Posterior vena cava (tissue), 2 donors: ENCODE measurements around the gene ST6GALNAC6. TPM values are rescaled to one million over a fixed set of nuclear protein-coding genes. Genes with fewer than 3 reads are reported as not detected.

ENCODE experiments used
- microRNA-seq, 2 donors: library from miRNA; unstranded; fragments of <30 nt; microRNA quantifications; one replicate each; pipeline ENCODE4 v1.2.0, GENCODE V29; 2020 to 2021; ENCODE audit warnings: borderline microRNAs expressed in 2 of 2
- total RNA-seq, 2 donors: library from RNA; stranded (reverse); fragmentation: NEBNext Ultra II Directional; extraction: Animal tissue kit (Norgen Biotek cat#: 25700); gene quantifications; one replicate each; pipeline ENCODE4 v1.2.1, GENCODE V29; 2021
- donor health status: DM: yes; HTN: yes; CAD: no.
- donor health status: DM: yes; HTN: yes; CAD: no.

Gene ST6GALNAC6
- total RNA-seq, 2 donors from 2014 or later: 74.8 to 102 TPM

Small RNA genes lying within 50 kb of the gene (microRNA-seq; reads per million reads assigned to microRNA genes)
- gene MIR4672: 0 to 0.32 reads per million in 2 donors

Other genes starting within 250 kb of the ST6GALNAC6 start
- gene CFAP157, start 192.6 kb downstream of the ST6GALNAC6 start, total RNA-seq: under 1 TPM; 0.14 TPM
- 1 to 10 TPM; 8.7 to 9.1 TPM for gene PTRH1, start 183.9 kb downstream of the ST6GALNAC6 start, total RNA-seq
- gene TTC16, start 183.5 kb downstream of the ST6GALNAC6 start, total RNA-seq: under 1 TPM; 0.09 to 0.14 TPM
- gene TOR2A, start 164.3 kb downstream of the ST6GALNAC6 start, total RNA-seq: 1 to 10 TPM; 4.9 to 8.2 TPM
- 10 to 100 TPM; 13.7 to 18.9 TPM for gene SH2D3C, start 120.9 kb downstream of the ST6GALNAC6 start, total RNA-seq
- 10 to 100 TPM; 56.5 to 71.0 TPM for gene CDK9, start 113.6 kb downstream of the ST6GALNAC6 start, total RNA-seq
- 10 to 100 TPM; 35.5 to 55.1 TPM for gene FPGS, start 96.7 kb downstream of the ST6GALNAC6 start, total RNA-seq
- 100 to 1,000 TPM; 189 to 217 TPM for gene ENG, start 44.9 kb downstream of the ST6GALNAC6 start, total RNA-seq
- gene AK1, start 21.9 kb downstream of the ST6GALNAC6 start, total RNA-seq: 10 to 100 TPM; 65.7 to 67.0 TPM
- 10 to 100 TPM; 27.7 to 32.7 TPM for gene ST6GALNAC4, start 17.4 kb upstream of the ST6GALNAC6 start, total RNA-seq
- gene PIP5KL1, start 31.2 kb upstream of the ST6GALNAC6 start, total RNA-seq: 1 to 10 TPM; 1.2 to 1.3 TPM
- gene DPM2, start 38.3 kb upstream of the ST6GALNAC6 start, total RNA-seq: 10 to 100 TPM; 22.8 to 23.6 TPM
- 10 to 100 TPM; 54.3 to 56.9 TPM for gene EEIG1, start 81.4 kb upstream of the ST6GALNAC6 start, total RNA-seq
- 1 to 10 TPM; 6.0 to 7.1 TPM for gene NAIF1, start 167.7 kb upstream of the ST6GALNAC6 start, total RNA-seq
- 10 to 100 TPM; 22.9 to 35.2 TPM for gene SLC25A25, start 168.6 kb upstream of the ST6GALNAC6 start, total RNA-seq
- 10 to 100 TPM; 38.6 to 38.9 TPM for gene PTGES2, start 228.1 kb upstream of the ST6GALNAC6 start, total RNA-seq
- under 1 TPM; 0.67 to 0.69 TPM for gene LCN2, start 249.8 kb upstream of the ST6GALNAC6 start, total RNA-seq